Osteoblast (primary cell): ENCODE data around the gene PRSS36. TPM values are rescaled to one million over a fixed set of nuclear protein-coding genes. Genes with fewer than 3 reads are reported as not detected.
A peak's percentile ranks its signal among the peaks of the same experiment; 100 is the strongest.

ENCODE experiments used
- DNase-seq: peaks from one replicate; pipeline ENCODE4 v3.0.0; 2011; ENCODE audit warnings: low spot score, mixed read lengths; ENCODE audit not compliant: insufficient read length; ENCODE audit errors: missing footprints
- H2AFZ ChIP-seq: 2 replicates; pipeline ENCODE4 v1.6.0; 2011; ENCODE audit warnings: mild to moderate bottlenecking, low read length
- H3K27ac ChIP-seq: 2 replicates; pipeline ENCODE4 v1.5.1; 2011; ENCODE audit warnings: mild to moderate bottlenecking, low read depth, low read length, moderate library complexity
- H3K27me3 ChIP-seq: 2 replicates; pipeline ENCODE4 v1.6.0; 2012; ENCODE audit warnings: mild to moderate bottlenecking, control low read depth, inconsistent platforms, low read length, moderate library complexity; ENCODE audit not compliant: insufficient read depth
- H3K36me3 ChIP-seq: 2 replicates; pipeline ENCODE4 v1.5.1; 2011; ENCODE audit warnings: mild to moderate bottlenecking, low read length, control low read depth, moderate library complexity; ENCODE audit not compliant: insufficient read depth
- H3K4me1 ChIP-seq: 2 replicates; pipeline ENCODE4 v1.5.1; 2011; ENCODE audit warnings: mild to moderate bottlenecking, low read length, control low read depth, moderate library complexity; ENCODE audit not compliant: insufficient read depth
- H3K4me2 ChIP-seq: 2 replicates; pipeline ENCODE4 v1.6.0; 2011; ENCODE audit warnings: mild to moderate bottlenecking, low read length; ENCODE audit not compliant: insufficient read depth
- H3K4me3 ChIP-seq: fragments of 200-600 bp; sonication (generic); 3 replicates; pipeline ENCODE4 v1.5.1; 2012; ENCODE audit warnings: mild to moderate bottlenecking, low read length, inconsistent platforms; ENCODE audit not compliant: insufficient read depth
- H3K79me2 ChIP-seq: 2 replicates; pipeline ENCODE4 v1.6.0; 2012; ENCODE audit warnings: mild to moderate bottlenecking, low read length, control low read depth, inconsistent platforms; ENCODE audit not compliant: insufficient read depth
- H3K9me3 ChIP-seq: 2 replicates; pipeline ENCODE4 v1.5.1; 2011; ENCODE audit warnings: low read depth, low read length, control low read depth
- H4K20me1 ChIP-seq: 2 replicates; pipeline ENCODE4 v1.6.0; 2012; ENCODE audit warnings: mild to moderate bottlenecking, low read length, control low read depth; ENCODE audit not compliant: insufficient read depth
- CTCF ChIP-seq: IDR thresholded peaks from 2 replicates; pipeline ENCODE4 v1.5.1; 2011; ENCODE audit warnings: mild to moderate bottlenecking, low read depth, low read length, moderate library complexity; ENCODE audit errors: extremely low read depth
- total RNA-seq: library from RNA; depleted of rRNA; stranded (reverse); fragments of >200 nt; gene quantifications from 2 replicates; pipeline ENCODE4 v1.2.3, GENCODE V29; 2012

The PRSS36 gene
- total RNA-seq, 1 donor: not detected

DNA sequence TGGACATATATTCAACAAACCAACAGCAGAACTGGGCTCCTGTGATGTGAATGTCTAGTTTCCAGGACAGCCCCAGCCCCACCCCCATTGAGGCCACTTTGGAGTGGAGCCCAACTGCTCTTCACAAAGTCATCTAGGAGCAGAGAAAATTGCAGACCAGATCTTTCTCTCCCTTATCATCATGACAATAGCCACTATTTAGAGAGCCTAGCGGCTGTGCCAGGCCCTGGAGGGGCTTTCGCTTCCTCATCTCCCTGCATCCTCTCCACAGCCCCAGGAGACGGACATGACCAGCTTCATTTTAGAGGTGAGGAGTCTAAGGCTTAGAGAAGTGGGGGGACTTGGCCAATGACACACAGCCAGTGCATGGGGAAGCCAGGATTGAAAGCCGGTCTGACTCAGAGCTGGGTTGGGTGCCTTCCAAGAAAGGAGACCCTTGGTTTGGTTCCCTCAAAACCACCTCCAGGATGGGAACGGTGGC is 15.7 kb downstream of the PRSS36 start:
- DNase-seq: peak; percentile 92

GRCh38 chr16:31133046-31133501 is 16.8 kb downstream of the PRSS36 start:
- Histone ChIP-seq H3K4me1 (peaks cover 4% of the 10 kb centered on the region), H3K4me3 (no peak overlapping the region), H3K27me3 (peaks cover 4% of the 10 kb centered on the region), H3K9me3 (no peaks in the 10 kb centered on the region), H3K4me2 (no peak overlapping the region), H4K20me1 (no peaks in the 10 kb centered on the region), H3K36me3 (peaks cover 5% of the 10 kb centered on the region), H3K79me2 (no peaks in the 10 kb centered on the region), H2AFZ (no peak overlapping the region), H3K27ac (no peak overlapping the region)
- DNase-seq: peak; percentile 69
- no peak for TF ChIP-seq CTCF

More for the DNA sequence above, 15.7 kb downstream of the PRSS36 start:
- no peaks in the 10 kb centered on the region for H4K20me1 ChIP-seq
- no peak for TF ChIP-seq CTCF
- no peaks in the 10 kb centered on the region for H3K79me2 ChIP-seq
- peaks cover 4% of the 10 kb centered on the region for H3K27me3 ChIP-seq
- H3K4me2 ChIP-seq: no peak overlapping the region
- H3K9me3 ChIP-seq: no peaks in the 10 kb centered on the region
- H3K27ac ChIP-seq: no peak overlapping the region
- H2AFZ ChIP-seq: no peak overlapping the region
- H3K4me3 ChIP-seq: no peak overlapping the region
- peaks cover 10% of the 10 kb centered on the region for H3K4me1 ChIP-seq
- no peaks in the 10 kb centered on the region for H3K36me3 ChIP-seq

- H2AFZ ChIP-seq: no peak overlapping the region
- H3K79me2 ChIP-seq: no peaks in the 10 kb centered on the region
- H3K36me3 ChIP-seq: peaks cover 8% of the 10 kb centered on the region
- H3K27ac ChIP-seq: no peak overlapping the region
- H4K20me1 ChIP-seq: no peaks in the 10 kb centered on the region
- H3K4me3 ChIP-seq: no peak overlapping the region
- no peaks in the 10 kb centered on the region for H3K9me3 ChIP-seq
- TF ChIP-seq CTCF: no peak
- H3K4me1 ChIP-seq: peaks cover 4% of the 10 kb centered on the region
- peak; percentile 53 for DNase-seq
- peaks cover 4% of the 10 kb centered on the region for H3K27me3 ChIP-seq
- H3K4me2 ChIP-seq: no peak overlapping the region
Measured at GRCh38 chr16:31132303-31132979, 17.4 kb downstream of the PRSS36 start.

- no peak overlapping the region for H3K4me3 ChIP-seq
- no peaks in the 10 kb centered on the region for H3K9me3 ChIP-seq
- H3K27me3 ChIP-seq: peaks cover 4% of the 10 kb centered on the region
- H3K79me2 ChIP-seq: no peaks in the 10 kb centered on the region
- no peak overlapping the region for H3K27ac ChIP-seq
- no peak overlapping the region for H3K4me2 ChIP-seq
- no peak for TF ChIP-seq CTCF
- peak; percentile 61 for DNase-seq
- H4K20me1 ChIP-seq: no peaks in the 10 kb centered on the region
- H3K4me1 ChIP-seq: peaks cover 4% of the 10 kb centered on the region
- H2AFZ ChIP-seq: no peak overlapping the region
- peaks cover 8% of the 10 kb centered on the region for H3K36me3 ChIP-seq
Measured at GRCh38 chr16:31131841-31132271, 18.0 kb downstream of the PRSS36 start.
